Measurements from ENCODE around the gene IL20.

GRCh38 chr1:206911064-206911663, 45.7 kb downstream of the IL20 start:
- no peak for TF ChIP-seq GATA2 (IDR thresholded peaks at IDR 0.05; ENCODE audit: low read depth, low read length)
- no peak for TF ChIP-seq GATA3 (IDR thresholded peaks at IDR 0.05; ENCODE audit: low read depth, low read length)

All from SH-SY5Y (cell line).